ENCODE measurements around the gene TNFAIP2. TPM values are rescaled to one million over a fixed set of nuclear protein-coding genes. Genes with fewer than 3 reads are reported as not detected.

TNFAIP2 gene
- total and polyA plus RNA-seq, 2 of the 4 experiments (the other 2 are of a cell fraction): 6.3 to 9.6 TPM

DNA sequence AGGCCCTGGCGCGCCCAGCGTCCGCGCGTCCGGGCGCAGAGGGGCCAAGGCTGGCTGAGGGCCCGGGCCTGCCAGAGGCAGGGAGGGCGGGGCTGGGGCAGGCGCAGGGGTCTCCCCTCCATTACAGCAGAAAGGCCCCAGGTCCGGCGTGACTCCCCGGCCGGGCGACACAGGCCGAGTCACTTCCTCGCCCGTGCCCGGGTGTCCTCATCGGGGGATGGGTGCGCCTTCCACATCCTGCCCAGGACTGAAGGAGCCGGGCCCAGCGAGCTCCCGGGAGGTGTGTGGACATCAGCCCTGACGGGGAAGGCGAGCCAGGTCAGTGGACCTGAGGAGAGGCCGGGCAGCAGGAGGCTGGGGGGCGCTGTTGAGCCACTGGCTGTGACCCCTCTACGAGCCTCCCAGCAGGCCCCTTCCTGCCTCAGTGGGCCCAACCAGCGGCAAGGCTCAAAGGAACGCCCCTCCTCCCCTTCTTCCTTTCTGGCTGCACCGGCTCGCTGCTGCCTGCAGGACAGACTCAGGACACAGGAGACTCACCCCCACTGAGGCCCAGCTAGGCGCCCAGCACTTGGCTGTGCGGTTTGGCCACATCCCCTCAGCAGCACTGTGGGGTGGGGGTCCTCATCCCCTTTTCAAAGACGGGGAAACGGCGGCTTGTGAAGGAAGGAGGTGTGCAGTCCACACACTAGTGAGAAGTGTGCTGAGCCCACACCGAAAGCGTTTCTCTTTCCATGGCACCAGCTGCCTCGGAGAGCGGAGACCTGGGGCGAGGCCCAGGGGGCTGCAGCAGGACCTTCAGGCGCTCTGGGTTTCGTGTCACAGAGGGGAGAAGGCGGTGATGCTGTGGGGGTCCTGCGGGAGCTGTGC is 606 bp downstream of the TNFAIP2 start:
- in situ Hi-C loops (cut with MboI; ENCODE audit: low sequenced_read_pairs) (no loop called here), dilution Hi-C loops (cut with HindIII; ENCODE audit: low sequenced_read_pairs, unreplicated experiment) (no loop called here), intact Hi-C loops (cut with micrococcal nuclease) (no loop called here)
- no TSS peak for BruUV-seq (replicated peaks)
- ATAC-seq (ENCODE audit: low read depth) (no peak; the same call in none of the 2 replicates), DNase-seq (no peak)
- Histone ChIP-seq H2AK9ac (replicated peaks; ENCODE audit: low read depth, low read length, poor library complexity) (peak overlapping the region; percentile 66), H3K4me2 (ENCODE audit: low read depth, low read length) (peak overlapping the region; percentile 10; the same call in 1 of the 2 replicates), H3K4me1 (ENCODE audit: control insufficient read depth, insufficient read depth, low read length) (peaks cover 17% of the 10 kb centered on the region), H3K27ac (ENCODE audit: insufficient read depth, low read length) (no peak overlapping the region; the same call in 1 of the 2 replicates), H4K5ac (ENCODE audit: low read depth, low read length) (0 out of 2 replicates have a peak overlapping the region, but pooled peaks have one; percentile 4), H4K8ac (ENCODE audit: low read depth in 2 of 2, low read length in 2 of 2) (no peak overlapping the region; a peak in 1 of 4 replicates), H3K4me3 (ENCODE audit: insufficient read depth, low read depth, low read length) (no peak overlapping the region), H3K9ac (ENCODE audit: low read depth, low read length) (peak overlapping the region; percentile 40), H3K4ac (ENCODE audit: low read depth, low read length) (peak overlapping the region; percentile 29; the same call in 1 of the 2 replicates), H3K56ac (ENCODE audit: extremely low read depth, insufficient read depth, low read length) (no peak overlapping the region), H2BK15ac (ENCODE audit: low read depth, low read length) (no peak overlapping the region; the same call in 2 of the 3 replicates), H4K91ac (ENCODE audit: insufficient read depth, low read depth, low read length) (no peak overlapping the region), H3K14ac (replicated peaks; ENCODE audit: low read depth, low read length) (no peak overlapping the region), H2AK5ac (ENCODE audit: low read depth, low read length) (peak overlapping the region; percentile 50; the same call in 1 of the 2 replicates), H2AFZ (replicated peaks; ENCODE audit: low read length, poor library complexity) (peak overlapping the region; percentile 83), H2BK120ac (ENCODE audit: low read depth, low read length) (no peak overlapping the region), H3K18ac (ENCODE audit: low read depth, low read length) (no peak overlapping the region), H4K20me1 (ENCODE audit: insufficient read depth, low read length) (no peaks in the 10 kb centered on the region; the same call in 1 of the 2 replicates), H3K27me3 (ENCODE audit: control insufficient read depth, insufficient read depth, low read length) (peaks cover 6% of the 10 kb centered on the region; the same call in 1 of the 2 replicates), H2BK20ac (ENCODE audit: low read depth, low read length) (no peak overlapping the region), H2BK5ac (ENCODE audit: low read depth, low read length, poor library complexity, severe bottlenecking) (no peak overlapping the region), H3K9me3 (ENCODE audit: control insufficient read depth, insufficient read depth, low read length) (no peaks in the 10 kb centered on the region), H3K36me3 (ENCODE audit: control insufficient read depth, insufficient read depth, low read length) (no peaks in the 10 kb centered on the region), H3K9me1 (ENCODE audit: insufficient read depth, low read length) (no peaks in the 10 kb centered on the region), H3K79me1 (ENCODE audit: low read depth in 1 of 2, low read length in 2 of 2) (no peaks in the 10 kb centered on the region), H3K23ac (ENCODE audit: low read depth, low read length) (no peak overlapping the region)
- ChIA-PET POLR2A (ENCODE audit: unreplicated experiment) (no interaction called here), CTCF (no interaction called here)
- TF ChIP-seq, protein P1, sequence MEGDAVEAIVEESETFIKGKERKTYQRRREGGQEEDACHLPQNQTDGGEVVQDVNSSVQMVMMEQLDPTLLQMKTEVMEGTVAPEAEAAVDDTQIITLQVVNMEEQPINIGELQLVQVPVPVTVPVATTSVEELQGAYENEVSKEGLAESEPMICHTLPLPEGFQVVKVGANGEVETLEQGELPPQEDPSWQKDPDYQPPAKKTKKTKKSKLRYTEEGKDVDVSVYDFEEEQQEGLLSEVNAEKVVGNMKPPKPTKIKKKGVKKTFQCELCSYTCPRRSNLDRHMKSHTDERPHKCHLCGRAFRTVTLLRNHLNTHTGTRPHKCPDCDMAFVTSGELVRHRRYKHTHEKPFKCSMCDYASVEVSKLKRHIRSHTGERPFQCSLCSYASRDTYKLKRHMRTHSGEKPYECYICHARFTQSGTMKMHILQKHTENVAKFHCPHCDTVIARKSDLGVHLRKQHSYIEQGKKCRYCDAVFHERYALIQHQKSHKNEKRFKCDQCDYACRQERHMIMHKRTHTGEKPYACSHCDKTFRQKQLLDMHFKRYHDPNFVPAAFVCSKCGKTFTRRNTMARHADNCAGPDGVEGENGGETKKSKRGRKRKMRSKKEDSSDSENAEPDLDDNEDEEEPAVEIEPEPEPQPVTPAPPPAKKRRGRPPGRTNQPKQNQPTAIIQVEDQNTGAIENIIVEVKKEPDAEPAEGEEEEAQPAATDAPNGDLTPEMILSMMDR (conservative IDR thresholded peaks at IDR 0.05; ENCODE audit: low read depth, low read length): 0 out of 2 replicates have a peak, but pooled peaks have one; percentile 17
- TF ChIP-seq POLR2A (IDR thresholded peaks at IDR 0.05; ENCODE audit: low read depth, low read length) (no peak), MAZ (IDR thresholded peaks at IDR 0.05; ENCODE audit: borderline replicate concordance, low read depth, low read length) (no peak), USF2 (IDR thresholded peaks at IDR 0.05; ENCODE audit: low read depth, low read length) (no peak), FOS (IDR thresholded peaks at IDR 0.05; ENCODE audit: low read depth, low read length) (no peak)
- WGBS, 2 experiments (ENCODE audit: extremely low coverage in 2 of 2, insufficient read length in 1 of 2): 61% methylated on average over 7 of the region's 48 CpGs; no CpG with 5 or more reads in 1 of the 2 experiments

Measured in IMR-90 (cell line).